ENCODE measurements around the gene TINCR.
A peak's percentile ranks its signal among the peaks of the same experiment; 100 is the strongest.

The TINCR gene

GRCh38 chr19:5580161-5580571, 12.4 kb upstream of the TINCR start:
- no peaks in the 10 kb centered on the region for H3K36me3 Mint-ChIP-seq (ENCODE audit: low read depth)
- DNase-seq (ENCODE audit: low spot score) = no peak
- H3K4me1 Mint-ChIP-seq (ENCODE audit: low read depth) = peaks cover 5% of the 10 kb centered on the region
- no peaks in the 10 kb centered on the region for H3K9me3 Mint-ChIP-seq
- no peaks in the 10 kb centered on the region for H3K27me3 Mint-ChIP-seq (ENCODE audit: low read depth)
- H3K4me3 Mint-ChIP-seq = no peak overlapping the region
- H3K27ac Mint-ChIP-seq = no peak overlapping the region

GRCh38 chr19:5579697-5580096, 11.9 kb upstream of the TINCR start:
- H3K4me1 Mint-ChIP-seq (ENCODE audit: low read depth) = peaks cover 5% of the 10 kb centered on the region
- H3K27ac Mint-ChIP-seq = no peak overlapping the region
- H3K4me3 Mint-ChIP-seq = no peak overlapping the region
- no peak for DNase-seq (ENCODE audit: low spot score)
- no peaks in the 10 kb centered on the region for H3K27me3 Mint-ChIP-seq (ENCODE audit: low read depth)
- no peaks in the 10 kb centered on the region for H3K36me3 Mint-ChIP-seq (ENCODE audit: low read depth)
- no peaks in the 10 kb centered on the region for H3K9me3 Mint-ChIP-seq

- H3K27me3 Mint-ChIP-seq (ENCODE audit: low read depth) = no peaks in the 10 kb centered on the region
- H3K27ac Mint-ChIP-seq = no peak overlapping the region
Observed at GRCh38 chr19:5579286-5579685, 11.5 kb upstream of the TINCR start.

DNA sequence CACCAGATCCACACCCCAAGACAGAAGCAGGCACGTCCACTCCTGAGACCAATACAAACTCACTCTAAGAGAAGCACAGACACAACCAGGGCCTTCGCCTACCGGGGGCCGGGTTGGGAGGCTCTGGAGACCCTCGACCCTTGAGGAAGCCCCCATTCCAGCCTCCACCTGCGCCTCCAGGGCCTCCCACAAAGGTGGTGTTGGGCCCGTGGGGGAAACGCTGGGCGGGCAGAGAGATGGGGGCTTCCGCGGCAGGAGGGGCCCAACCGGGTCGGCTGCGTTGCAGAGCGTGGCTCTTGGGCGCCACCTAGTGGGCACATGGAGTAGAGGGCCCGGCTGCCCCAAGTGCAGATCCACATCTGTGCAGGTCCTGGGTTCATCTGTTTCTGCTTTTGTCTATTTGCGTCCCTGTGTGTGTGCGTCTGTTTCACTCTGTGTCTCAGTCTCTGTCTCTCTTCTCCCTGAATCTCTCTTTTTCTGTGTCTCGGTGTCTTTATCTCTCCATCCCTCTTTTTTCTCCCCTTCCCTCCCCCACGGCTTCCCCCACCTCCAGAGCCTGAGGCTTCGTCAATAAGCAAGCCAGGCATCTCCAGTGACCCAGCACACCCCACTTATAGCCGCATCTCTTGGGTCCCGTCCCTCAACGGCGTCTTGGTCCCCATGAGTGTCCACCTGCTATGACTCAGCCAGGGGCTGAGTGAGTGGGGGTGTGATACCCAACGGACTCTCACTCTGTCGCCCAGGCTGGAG, 10.5 kb upstream of the TINCR start:
- Mint-ChIP-seq H3K27me3 (ENCODE audit: low read depth) (no peaks in the 10 kb centered on the region), H3K9me3 (no peaks in the 10 kb centered on the region), H3K4me1 (ENCODE audit: low read depth) (peaks cover 5% of the 10 kb centered on the region), H3K36me3 (ENCODE audit: low read depth) (no peaks in the 10 kb centered on the region), H3K4me3 (no peak overlapping the region), H3K27ac (no peak overlapping the region)
- DNase-seq (ENCODE audit: low spot score) = peak; percentile 57

More at GRCh38 chr19:5579286-5579685, 11.5 kb upstream of the TINCR start:
- Mint-ChIP-seq H3K4me1 (ENCODE audit: low read depth) (peaks cover 5% of the 10 kb centered on the region), H3K9me3 (no peaks in the 10 kb centered on the region), H3K4me3 (no peak overlapping the region), H3K36me3 (ENCODE audit: low read depth) (no peaks in the 10 kb centered on the region)
- DNase-seq (ENCODE audit: low spot score) = no peak

- no peaks in the 10 kb centered on the region for H3K36me3 Mint-ChIP-seq (ENCODE audit: low read depth)
- H3K27ac Mint-ChIP-seq = no peak overlapping the region
- no peak for DNase-seq (ENCODE audit: low spot score)
Observed at GRCh38 chr19:5575590-5575989, 7.8 kb upstream of the TINCR start.

DNA sequence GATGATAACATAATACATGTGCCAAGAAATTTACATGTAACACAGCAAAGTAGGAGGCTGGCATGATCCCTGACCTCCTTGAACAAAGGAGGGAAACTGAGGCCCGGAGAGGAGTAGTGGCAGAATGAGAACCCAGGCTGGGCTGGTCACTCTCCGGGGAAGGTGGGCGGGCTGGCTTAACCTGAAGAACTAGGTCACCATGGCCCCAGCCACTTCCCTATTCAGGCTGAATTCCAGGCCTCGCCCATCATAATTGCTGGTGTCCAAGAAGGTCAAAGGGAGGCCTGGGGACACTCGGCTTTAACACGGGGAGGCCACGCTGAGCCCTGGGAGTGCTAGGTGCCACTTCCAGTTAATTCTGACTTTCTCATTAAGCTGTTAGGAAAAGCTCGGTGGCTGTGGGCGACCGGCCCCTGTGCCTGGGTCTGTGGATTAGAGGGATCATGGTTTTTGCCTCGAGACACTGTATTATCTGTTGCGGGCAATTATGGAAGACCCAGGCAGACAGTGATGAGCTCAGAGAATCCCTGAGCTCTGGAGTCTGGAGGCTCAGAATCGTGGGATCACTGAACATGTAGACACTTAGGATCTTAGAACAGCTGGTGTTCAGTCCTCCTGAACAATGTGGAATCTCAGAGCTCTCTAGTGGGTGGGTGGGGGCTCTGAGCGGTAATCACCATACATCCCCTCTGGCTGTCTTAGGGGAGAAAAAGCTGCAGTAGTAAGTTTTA, 5.0 kb upstream of the TINCR start:
- DNase-seq (ENCODE audit: low spot score) = no peak
- H3K9me3 Mint-ChIP-seq = no peaks in the 10 kb centered on the region
- H3K27ac Mint-ChIP-seq = no peak overlapping the region
- peaks cover 4% of the 10 kb centered on the region for H3K27me3 Mint-ChIP-seq (ENCODE audit: low read depth)
- H3K36me3 Mint-ChIP-seq (ENCODE audit: low read depth) = no peaks in the 10 kb centered on the region
- H3K4me1 Mint-ChIP-seq (ENCODE audit: low read depth) = peaks cover 2% of the 10 kb centered on the region
- H3K4me3 Mint-ChIP-seq = no peak overlapping the region

More at GRCh38 chr19:5575590-5575989, 7.8 kb upstream of the TINCR start:
- Mint-ChIP-seq H3K4me3 (no peak overlapping the region), H3K27me3 (ENCODE audit: low read depth) (no peaks in the 10 kb centered on the region), H3K9me3 (no peaks in the 10 kb centered on the region), H3K4me1 (ENCODE audit: low read depth) (peaks cover 5% of the 10 kb centered on the region)

GRCh38 chr19:5571777-5572176, 4.0 kb upstream of the TINCR start:
- Mint-ChIP-seq H3K27me3 (ENCODE audit: low read depth) (peaks cover 4% of the 10 kb centered on the region), H3K4me1 (ENCODE audit: low read depth) (no peaks in the 10 kb centered on the region), H3K27ac (no peak overlapping the region), H3K4me3 (no peak overlapping the region), H3K9me3 (no peaks in the 10 kb centered on the region), H3K36me3 (ENCODE audit: low read depth) (no peaks in the 10 kb centered on the region)
- no peak for DNase-seq (ENCODE audit: low spot score)

- H3K9me3 Mint-ChIP-seq = no peaks in the 10 kb centered on the region
- no peaks in the 10 kb centered on the region for H3K4me1 Mint-ChIP-seq (ENCODE audit: low read depth)
- H3K27me3 Mint-ChIP-seq (ENCODE audit: low read depth) = peaks cover 4% of the 10 kb centered on the region
- no peak overlapping the region for H3K4me3 Mint-ChIP-seq
- H3K27ac Mint-ChIP-seq = no peak overlapping the region
- DNase-seq (ENCODE audit: low spot score) = no peak
- no peaks in the 10 kb centered on the region for H3K36me3 Mint-ChIP-seq (ENCODE audit: low read depth)
Observed at GRCh38 chr19:5567970-5568407, 236 bp upstream of the TINCR start.

DNA sequence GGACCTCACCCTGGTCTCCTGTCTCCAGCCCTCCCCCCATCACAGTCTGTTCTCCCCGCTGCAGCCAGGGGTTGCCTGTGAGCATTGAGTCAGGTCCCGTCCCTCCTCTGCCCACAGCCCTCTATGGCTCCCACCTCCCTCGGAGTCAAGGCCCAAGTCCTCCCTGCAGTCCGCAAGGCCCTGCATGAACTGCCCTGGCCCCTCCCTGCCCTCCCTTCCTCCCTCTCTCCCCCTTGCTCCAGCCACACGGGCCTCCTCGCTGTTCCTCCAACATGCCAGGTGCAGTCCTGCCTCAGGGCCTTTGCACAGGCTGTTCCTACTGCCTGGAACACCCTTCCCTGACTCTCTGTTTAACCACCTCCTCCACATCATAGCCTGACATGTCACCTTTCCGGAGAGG, 2.8 kb downstream of the TINCR start:
- Mint-ChIP-seq H3K4me3 (no peak overlapping the region), H3K4me1 (ENCODE audit: low read depth) (no peaks in the 10 kb centered on the region), H3K9me3 (peaks cover 7% of the 10 kb centered on the region), H3K27me3 (ENCODE audit: low read depth) (peaks cover 4% of the 10 kb centered on the region), H3K36me3 (ENCODE audit: low read depth) (peaks cover 2% of the 10 kb centered on the region), H3K27ac (no peak overlapping the region)
- no peak for DNase-seq (ENCODE audit: low spot score)

DNA sequence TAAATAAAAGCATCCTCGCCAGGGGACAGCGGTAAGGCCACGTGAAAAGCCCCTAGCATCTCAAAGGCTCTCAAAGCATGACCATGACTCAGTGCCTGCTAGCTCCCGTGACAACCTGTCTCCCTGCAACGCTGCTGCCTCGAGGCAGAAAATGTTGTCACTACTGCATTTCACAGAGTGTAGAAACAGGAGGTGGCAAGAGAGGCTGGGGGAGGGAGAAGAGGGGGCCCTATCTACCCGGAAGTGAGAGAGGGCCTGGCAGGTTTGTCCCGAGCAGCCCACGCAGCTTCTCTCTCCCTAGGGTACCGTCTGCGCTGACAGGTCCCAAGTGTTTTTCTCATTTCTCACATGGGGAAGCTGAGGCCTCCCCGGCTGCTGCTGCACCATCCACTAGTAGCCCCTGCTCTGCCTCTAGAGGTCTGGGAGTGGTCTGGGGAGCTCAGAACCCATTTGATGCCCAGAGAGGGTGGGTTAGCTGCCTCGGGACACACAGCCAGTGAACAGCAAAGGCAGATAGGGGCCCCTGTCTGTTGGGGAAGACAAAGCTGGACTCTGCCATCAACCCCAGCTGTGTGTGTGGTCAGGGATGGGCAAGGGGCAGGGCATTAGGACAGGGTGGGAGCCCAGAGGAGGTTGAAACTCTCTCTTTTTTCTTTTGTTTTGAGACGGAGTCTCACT, 3.7 kb downstream of the TINCR start:
- peaks cover 2% of the 10 kb centered on the region for H3K36me3 Mint-ChIP-seq (ENCODE audit: low read depth)
- H3K4me3 Mint-ChIP-seq = no peak overlapping the region
- DNase-seq (ENCODE audit: low spot score) = no peak

DNA sequence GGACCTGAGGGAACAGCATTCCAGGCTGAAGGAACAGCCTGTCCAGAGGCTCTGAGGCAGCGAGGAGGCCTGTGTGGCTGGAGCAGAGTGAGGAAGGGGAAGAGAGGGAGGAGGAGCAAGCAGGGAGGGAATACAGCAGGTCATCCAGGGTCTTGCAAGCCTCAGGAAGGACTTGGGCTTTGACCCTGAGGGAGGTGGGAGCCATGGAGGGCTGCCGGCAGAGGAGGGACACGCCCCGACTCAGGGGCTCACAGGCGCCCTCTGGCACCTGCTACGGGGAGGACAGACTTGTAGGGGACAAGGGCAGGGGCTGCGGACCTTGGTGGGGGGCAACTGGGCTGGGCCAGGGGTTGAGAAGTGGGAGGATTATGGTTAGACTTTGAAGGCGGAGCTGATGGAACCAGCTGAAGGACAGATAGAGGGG, 4.7 kb downstream of the TINCR start:
- peaks cover 2% of the 10 kb centered on the region for H3K36me3 Mint-ChIP-seq (ENCODE audit: low read depth)
- DNase-seq (ENCODE audit: low spot score) = no peak
- H3K4me3 Mint-ChIP-seq = no peak overlapping the region
- H3K9me3 Mint-ChIP-seq = peaks cover 7% of the 10 kb centered on the region
- peaks cover 1% of the 10 kb centered on the region for H3K27me3 Mint-ChIP-seq (ENCODE audit: low read depth)
- no peaks in the 10 kb centered on the region for H3K4me1 Mint-ChIP-seq (ENCODE audit: low read depth)
- H3K27ac Mint-ChIP-seq = no peak overlapping the region

More for the DNA sequence above, 3.7 kb downstream of the TINCR start:
- H3K27ac Mint-ChIP-seq = no peak overlapping the region
- H3K9me3 Mint-ChIP-seq = peaks cover 7% of the 10 kb centered on the region
- peaks cover 4% of the 10 kb centered on the region for H3K27me3 Mint-ChIP-seq (ENCODE audit: low read depth)
- H3K4me1 Mint-ChIP-seq (ENCODE audit: low read depth) = no peaks in the 10 kb centered on the region

GRCh38 chr19:5562280-5562679, 5.5 kb downstream of the TINCR start:
- Mint-ChIP-seq H3K4me3 (no peak overlapping the region), H3K36me3 (ENCODE audit: low read depth) (peaks cover 2% of the 10 kb centered on the region), H3K27me3 (ENCODE audit: low read depth) (no peaks in the 10 kb centered on the region), H3K27ac (no peak overlapping the region), H3K9me3 (peaks cover 7% of the 10 kb centered on the region), H3K4me1 (ENCODE audit: low read depth) (no peaks in the 10 kb centered on the region)
- no peak for DNase-seq (ENCODE audit: low spot score)

- peaks cover 7% of the 10 kb centered on the region for H3K9me3 Mint-ChIP-seq
- H3K27me3 Mint-ChIP-seq (ENCODE audit: low read depth) = no peaks in the 10 kb centered on the region
- H3K4me1 Mint-ChIP-seq (ENCODE audit: low read depth) = no peaks in the 10 kb centered on the region
- H3K27ac Mint-ChIP-seq = no peak overlapping the region
- no peak overlapping the region for H3K4me3 Mint-ChIP-seq
- DNase-seq (ENCODE audit: low spot score) = no peak
- H3K36me3 Mint-ChIP-seq (ENCODE audit: low read depth) = peaks cover 2% of the 10 kb centered on the region
Observed at GRCh38 chr19:5561559-5561958, 6.2 kb downstream of the TINCR start.

DNA sequence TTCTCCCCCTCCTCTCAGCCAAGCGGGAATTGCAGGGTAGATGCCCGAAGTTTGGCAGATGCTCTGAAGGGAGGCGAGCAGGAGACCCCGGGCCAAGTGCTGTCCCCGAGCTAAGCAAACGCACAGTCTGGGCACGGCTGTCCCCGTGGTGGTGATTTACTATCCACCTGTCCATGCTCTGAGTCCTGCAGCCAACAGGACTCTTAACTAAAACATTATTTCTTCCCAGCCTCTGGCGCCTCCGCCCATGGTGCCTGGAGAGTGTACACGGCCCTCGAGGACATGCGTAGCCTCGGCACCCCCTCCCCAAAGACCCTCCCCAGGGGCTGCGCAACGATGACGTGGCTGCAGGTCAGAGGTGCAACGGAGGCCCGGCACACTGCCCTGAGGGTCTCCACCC, 7.6 kb downstream of the TINCR start:
- Mint-ChIP-seq H3K4me1 (ENCODE audit: low read depth) (no peaks in the 10 kb centered on the region), H3K27ac (no peak overlapping the region), H3K9me3 (peaks cover 7% of the 10 kb centered on the region), H3K36me3 (ENCODE audit: low read depth) (peaks cover 2% of the 10 kb centered on the region), H3K4me3 (no peak overlapping the region), H3K27me3 (ENCODE audit: low read depth) (no peaks in the 10 kb centered on the region)
- no peak for DNase-seq (ENCODE audit: low spot score)
